K562 (cell line): ENCODE measurements around the gene LAMTOR4. TPM values are rescaled to one million over a fixed set of nuclear protein-coding genes. Genes with fewer than 3 reads are reported as not detected.

Source experiments
- CHD4 ChIP-seq: fragments of 200-600 bp; sonication (generic); IDR thresholded peaks from 3 replicates; pipeline ENCODE4 v1.6.1; 2012; ENCODE audit warnings: low read depth, mild to moderate bottlenecking, mixed read lengths, low read length, inconsistent platforms; ENCODE audit not compliant: insufficient read depth, insufficient replicate concordance, poor library complexity, severe bottlenecking
- ELF1 ChIP-seq: fragments of 200-800 bp; sonication (Bioruptor generic); IDR thresholded peaks from 2 replicates; pipeline ENCODE4 v1.6.1; 2016; ENCODE audit warnings: missing genetic modification characterization, missing compliant biosample characterization
- ETV1 ChIP-seq: fragments of 450-650 bp; conservative IDR thresholded peaks from 2 replicates; pipeline ENCODE4 v1.6.1; 2016; ENCODE audit warnings: missing genetic modification characterization, control low read depth, low read depth, missing compliant biosample characterization
- FOXJ2 ChIP-seq: fragments of 200-800 bp; sonication (Bioruptor generic); IDR thresholded peaks from 2 replicates; pipeline ENCODE4 v1.6.1; 2016; ENCODE audit warnings: missing genetic modification characterization, missing compliant biosample characterization
- GTF2A2 ChIP-seq: IDR thresholded peaks from 2 replicates; pipeline ENCODE4 v1.6.1; 2016; ENCODE audit warnings: mild to moderate bottlenecking, missing genetic modification characterization, missing compliant biosample characterization
- RB1 ChIP-seq: fragments of 450-650 bp; IDR thresholded peaks from 2 replicates; pipeline ENCODE4 v1.6.1; 2017; ENCODE audit warnings: low read depth, mild to moderate bottlenecking
- RBM25 ChIP-seq: fragments of 200-400 bp; formaldehyde crosslinking; IDR thresholded peaks from 2 replicates; pipeline ENCODE4 v1.6.1; 2018; ENCODE audit warnings: low read length, low read depth, moderate library complexity; ENCODE audit not compliant: severe bottlenecking
- SMC3 ChIP-seq: conservative IDR thresholded peaks from 2 replicates; pipeline ENCODE4 v1.6.1; 2011; ENCODE audit warnings: low read depth, low read length, improper control_type of control experiment; ENCODE audit not compliant: insufficient read depth
- TAF7 ChIP-seq: fragments of 450-650 bp; IDR thresholded peaks from 2 replicates; pipeline ENCODE4 v1.6.1; 2016; ENCODE audit warnings: missing genetic modification characterization, missing compliant biosample characterization
- TEAD4 ChIP-seq, 2 experiments: sonication (generic) in 1 of 2; formaldehyde crosslinking in 1 of 2; IDR thresholded peaks; 2 replicates each; pipeline versions ENCODE4 v1.6.1 to v1.8.0; 2012 to 2022; ENCODE audit warnings: borderline replicate concordance in 1 of 2, inconsistent platforms in 1 of 2, low read length in 1 of 2, mild to moderate bottlenecking in 1 of 2, missing genetic modification reagents in 1 of 2
- XRCC4 ChIP-seq: IDR thresholded peaks from one replicate; pipeline ENCODE4 v1.6.1; 2011; ENCODE audit not compliant: insufficient read depth, insufficient read length; ENCODE audit errors: extremely low read depth
- ZNF445 ChIP-seq: fragments of 250-450 bp; sonication (Bioruptor Pico); IDR thresholded peaks from 2 replicates; pipeline ENCODE4 v1.4.0; 2020; ENCODE audit warnings: low read depth, mild to moderate bottlenecking, moderate library complexity
- polyA plus RNA-seq, 8 experiments: library from polyadenylated mRNA; depleted of rRNA in 4 of 8; stranded (reverse) in 5 of 8; unstranded in 3 of 8; fragments of >200 nt; fragmentation: Nextera tagmentation in 2 of 8; fragmentation: Illumina TruSeq in 1 of 8; extraction: Ambion mirVana in 2 of 8; extraction: Trizol in 1 of 8; gene quantifications; 2 replicates each; pipeline versions ENCODE4 v1.2.1 to v1.2.3, GENCODE V29; 2011 to 2014; ENCODE audit warnings: inconsistent platforms in 1 of 8, missing spikeins in 1 of 8
- total RNA-seq, 7 experiments: library from RNA; depleted of rRNA in 6 of 7; stranded (reverse); fragments of >200 nt in 6 of 7; fragmentation: Illumina TruSeq in 2 of 7; extraction: Trizol in 2 of 7; gene quantifications; 2 replicates each; pipeline versions ENCODE4 v1.2.1 to v1.2.3, GENCODE V29; 2011 to 2021; ENCODE audit warnings: low replicate concordance in 1 of 7
- TF ChIP-seq, protein P1 (sequence below): fragments of 150-350 bp; conservative IDR thresholded peaks from 2 replicates; pipeline ENCODE4 v1.6.1; 2014; ENCODE audit warnings: low read length
- TF ChIP-seq, protein P2 (sequence below): sonication (generic); formaldehyde crosslinking; IDR thresholded peaks from 2 replicates; pipeline ENCODE4 v1.8.0; 2022; ENCODE audit warnings: mild to moderate bottlenecking, missing genetic modification reagents
- TF ChIP-seq, protein P3 (sequence below): fragments of 250-450 bp; sonication (Bioruptor Pico); IDR thresholded peaks from 2 replicates; pipeline ENCODE4 v1.8.0; 2022; ENCODE audit warnings: moderate library complexity, mild to moderate bottlenecking, inconsistent platforms
- TF ChIP-seq, protein P4 (sequence below): fragments of 450-650 bp; formaldehyde crosslinking; IDR thresholded peaks from 2 replicates; pipeline ENCODE4 v1.4.0; 2020; ENCODE audit warnings: mild to moderate bottlenecking, moderate library complexity

Gene LAMTOR4
- total and polyA plus RNA-seq, 9 of the 15 experiments (the other 6 are each of a cell fraction or from before 2014, with no cell fraction given): 79.6 to 314 (median 195) TPM

DNA sequence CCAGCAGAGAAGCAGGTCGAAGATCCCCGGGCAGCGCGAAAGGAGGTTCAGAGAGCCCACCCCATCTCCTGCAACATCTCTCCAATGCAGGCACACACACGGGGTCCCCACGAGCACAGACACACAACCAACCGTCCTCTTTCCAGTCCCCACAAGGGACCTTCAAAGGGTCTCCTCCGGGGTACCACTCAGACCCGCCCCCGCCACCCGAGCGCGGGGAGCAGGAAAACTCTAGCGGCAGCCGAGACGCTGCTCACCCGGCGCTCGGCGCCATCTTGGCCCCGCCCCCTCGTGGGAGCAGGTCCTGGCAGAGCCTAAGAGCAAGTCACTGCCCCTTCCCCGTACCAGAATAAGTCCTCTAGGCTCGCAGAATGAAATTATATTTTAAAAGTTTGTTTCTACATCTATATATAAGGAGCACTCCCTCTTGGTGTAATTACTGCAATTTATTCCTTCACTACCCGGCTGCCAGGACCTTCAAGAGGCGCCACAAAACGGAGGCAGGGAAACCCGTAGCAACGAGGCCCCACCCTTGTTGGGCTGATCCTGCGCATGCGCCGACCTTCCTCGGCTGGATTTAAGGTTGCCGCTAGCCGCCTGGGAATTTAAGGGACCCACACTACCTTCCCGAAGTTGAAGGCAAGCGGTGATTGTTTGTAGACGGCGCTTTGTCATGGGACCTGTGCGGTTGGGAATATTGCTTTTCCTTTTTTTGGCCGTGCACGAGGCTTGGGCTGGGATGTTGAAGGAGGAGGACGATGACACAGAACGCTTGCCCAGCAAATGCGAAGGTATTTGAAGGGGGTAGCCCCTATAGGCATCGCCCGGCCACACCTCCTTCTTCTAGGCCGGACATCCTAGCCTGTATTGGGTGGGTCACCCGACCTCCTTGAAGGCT is 29.4 kb upstream of the LAMTOR4 start, which contains the start of the genes CNPY4 and TAF6 (continued):
- TF ChIP-seq RB1 (peak; percentile 96), XRCC4 (no peak), ELF1 (tag) (0 out of 2 replicates have a peak, but pooled peaks have one; percentile 25), ETV1 (tag) (peak; percentile 56; the same call in 1 of the 2 replicates), ZNF445 (CRISPR knock-in tag) (peak; percentile 67; the same call in 1 of the 2 replicates), TAF7 (tag) (peak; percentile 100), CHD4 (no peak), TEAD4 (IDR thresholded peaks at IDR 0.05; ENCODE audit: low read length) (peak; percentile 3; the same call in 1 of the 2 replicates), TEAD4 (CRISPR knock-in tag; IDR thresholded peaks at IDR 0.05; ENCODE audit: borderline replicate concordance) (no peak), SMC3 (0 out of 2 replicates have a peak, but pooled peaks have one; percentile 13), GTF2A2 (tag) (0 out of 2 replicates have a peak, but pooled peaks have one; percentile 76), RBM25 (peak; percentile 37), FOXJ2 (tag) (peak; percentile 91)
- TF ChIP-seq, protein P1, sequence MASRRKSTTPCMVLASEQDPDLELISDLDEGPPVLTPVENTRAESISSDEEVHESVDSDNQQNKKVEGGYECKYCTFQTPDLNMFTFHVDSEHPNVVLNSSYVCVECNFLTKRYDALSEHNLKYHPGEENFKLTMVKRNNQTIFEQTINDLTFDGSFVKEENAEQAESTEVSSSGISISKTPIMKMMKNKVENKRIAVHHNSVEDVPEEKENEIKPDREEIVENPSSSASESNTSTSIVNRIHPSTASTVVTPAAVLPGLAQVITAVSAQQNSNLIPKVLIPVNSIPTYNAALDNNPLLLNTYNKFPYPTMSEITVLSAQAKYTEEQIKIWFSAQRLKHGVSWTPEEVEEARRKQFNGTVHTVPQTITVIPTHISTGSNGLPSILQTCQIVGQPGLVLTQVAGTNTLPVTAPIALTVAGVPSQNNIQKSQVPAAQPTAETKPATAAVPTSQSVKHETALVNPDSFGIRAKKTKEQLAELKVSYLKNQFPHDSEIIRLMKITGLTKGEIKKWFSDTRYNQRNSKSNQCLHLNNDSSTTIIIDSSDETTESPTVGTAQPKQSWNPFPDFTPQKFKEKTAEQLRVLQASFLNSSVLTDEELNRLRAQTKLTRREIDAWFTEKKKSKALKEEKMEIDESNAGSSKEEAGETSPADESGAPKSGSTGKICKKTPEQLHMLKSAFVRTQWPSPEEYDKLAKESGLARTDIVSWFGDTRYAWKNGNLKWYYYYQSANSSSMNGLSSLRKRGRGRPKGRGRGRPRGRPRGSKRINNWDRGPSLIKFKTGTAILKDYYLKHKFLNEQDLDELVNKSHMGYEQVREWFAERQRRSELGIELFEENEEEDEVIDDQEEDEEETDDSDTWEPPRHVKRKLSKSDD: peak; percentile 55; the same call in 1 of the 2 replicates
- TF ChIP-seq, protein P2, sequence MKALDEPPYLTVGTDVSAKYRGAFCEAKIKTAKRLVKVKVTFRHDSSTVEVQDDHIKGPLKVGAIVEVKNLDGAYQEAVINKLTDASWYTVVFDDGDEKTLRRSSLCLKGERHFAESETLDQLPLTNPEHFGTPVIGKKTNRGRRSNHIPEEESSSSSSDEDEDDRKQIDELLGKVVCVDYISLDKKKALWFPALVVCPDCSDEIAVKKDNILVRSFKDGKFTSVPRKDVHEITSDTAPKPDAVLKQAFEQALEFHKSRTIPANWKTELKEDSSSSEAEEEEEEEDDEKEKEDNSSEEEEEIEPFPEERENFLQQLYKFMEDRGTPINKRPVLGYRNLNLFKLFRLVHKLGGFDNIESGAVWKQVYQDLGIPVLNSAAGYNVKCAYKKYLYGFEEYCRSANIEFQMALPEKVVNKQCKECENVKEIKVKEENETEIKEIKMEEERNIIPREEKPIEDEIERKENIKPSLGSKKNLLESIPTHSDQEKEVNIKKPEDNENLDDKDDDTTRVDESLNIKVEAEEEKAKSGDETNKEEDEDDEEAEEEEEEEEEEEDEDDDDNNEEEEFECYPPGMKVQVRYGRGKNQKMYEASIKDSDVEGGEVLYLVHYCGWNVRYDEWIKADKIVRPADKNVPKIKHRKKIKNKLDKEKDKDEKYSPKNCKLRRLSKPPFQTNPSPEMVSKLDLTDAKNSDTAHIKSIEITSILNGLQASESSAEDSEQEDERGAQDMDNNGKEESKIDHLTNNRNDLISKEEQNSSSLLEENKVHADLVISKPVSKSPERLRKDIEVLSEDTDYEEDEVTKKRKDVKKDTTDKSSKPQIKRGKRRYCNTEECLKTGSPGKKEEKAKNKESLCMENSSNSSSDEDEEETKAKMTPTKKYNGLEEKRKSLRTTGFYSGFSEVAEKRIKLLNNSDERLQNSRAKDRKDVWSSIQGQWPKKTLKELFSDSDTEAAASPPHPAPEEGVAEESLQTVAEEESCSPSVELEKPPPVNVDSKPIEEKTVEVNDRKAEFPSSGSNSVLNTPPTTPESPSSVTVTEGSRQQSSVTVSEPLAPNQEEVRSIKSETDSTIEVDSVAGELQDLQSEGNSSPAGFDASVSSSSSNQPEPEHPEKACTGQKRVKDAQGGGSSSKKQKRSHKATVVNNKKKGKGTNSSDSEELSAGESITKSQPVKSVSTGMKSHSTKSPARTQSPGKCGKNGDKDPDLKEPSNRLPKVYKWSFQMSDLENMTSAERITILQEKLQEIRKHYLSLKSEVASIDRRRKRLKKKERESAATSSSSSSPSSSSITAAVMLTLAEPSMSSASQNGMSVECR: peak; percentile 81; the same call in 1 of the 2 replicates
- TF ChIP-seq, protein P3, sequence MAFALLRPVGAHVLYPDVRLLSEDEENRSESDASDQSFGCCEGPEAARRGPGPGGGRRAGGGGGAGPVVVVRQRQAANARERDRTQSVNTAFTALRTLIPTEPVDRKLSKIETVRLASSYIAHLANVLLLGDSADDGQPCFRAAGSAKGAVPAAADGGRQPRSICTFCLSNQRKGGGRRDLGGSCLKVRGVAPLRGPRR (CRISPR knock-in tag): 0 out of 2 replicates have a peak, but pooled peaks have one; percentile 47
- TF ChIP-seq, protein P4, sequence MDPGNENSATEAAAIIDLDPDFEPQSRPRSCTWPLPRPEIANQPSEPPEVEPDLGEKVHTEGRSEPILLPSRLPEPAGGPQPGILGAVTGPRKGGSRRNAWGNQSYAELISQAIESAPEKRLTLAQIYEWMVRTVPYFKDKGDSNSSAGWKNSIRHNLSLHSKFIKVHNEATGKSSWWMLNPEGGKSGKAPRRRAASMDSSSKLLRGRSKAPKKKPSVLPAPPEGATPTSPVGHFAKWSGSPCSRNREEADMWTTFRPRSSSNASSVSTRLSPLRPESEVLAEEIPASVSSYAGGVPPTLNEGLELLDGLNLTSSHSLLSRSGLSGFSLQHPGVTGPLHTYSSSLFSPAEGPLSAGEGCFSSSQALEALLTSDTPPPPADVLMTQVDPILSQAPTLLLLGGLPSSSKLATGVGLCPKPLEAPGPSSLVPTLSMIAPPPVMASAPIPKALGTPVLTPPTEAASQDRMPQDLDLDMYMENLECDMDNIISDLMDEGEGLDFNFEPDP (CRISPR knock-in tag): peak; percentile 89; the same call in 1 of the 2 replicates
